Mesenchymal stem cell (in vitro differentiated cells and primary cell): Measurements from ENCODE around the gene IL5RA.

Experiments
- DNase-seq: peaks from one replicate; pipeline ENCODE4 v3.0.0-alpha.2; 2013
- H2AFZ ChIP-seq: one replicate; pipeline ENCODE4 v1.6.1; 2013; ENCODE audit warnings: low read depth, mild to moderate bottlenecking, control low read depth, inconsistent platforms, low read length, moderate library complexity
- H2AK5ac ChIP-seq: 2 replicates; pipeline ENCODE4 v1.6.1; 2013; ENCODE audit warnings: low read length, moderate library complexity, mild to moderate bottlenecking, inconsistent platforms; ENCODE audit not compliant: severe bottlenecking
- H2BK120ac ChIP-seq: one replicate; pipeline ENCODE4 v1.6.1; 2013; ENCODE audit warnings: low read depth, mild to moderate bottlenecking, inconsistent platforms, low read length, moderate library complexity
- H2BK12ac ChIP-seq, 2 experiments: one replicate each; pipeline ENCODE4 v1.6.1; 2013; ENCODE audit warnings: inconsistent platforms in 2 of 2, low read length in 2 of 2, mild to moderate bottlenecking in 2 of 2, moderate library complexity in 2 of 2, control low read depth in 1 of 2
- H2BK15ac ChIP-seq: one replicate; pipeline ENCODE4 v1.6.1; 2013; ENCODE audit warnings: mild to moderate bottlenecking, low read depth, inconsistent platforms; ENCODE audit not compliant: poor library complexity, severe bottlenecking
- H2BK5ac ChIP-seq: 2 replicates; pipeline ENCODE4 v1.6.1; 2013; ENCODE audit warnings: low read depth, mild to moderate bottlenecking, low read length, control low read depth, inconsistent platforms; ENCODE audit not compliant: poor library complexity, severe bottlenecking
- H3K14ac ChIP-seq, 2 experiments: one replicate each; pipeline ENCODE4 v1.6.1; 2013; ENCODE audit warnings: inconsistent platforms in 2 of 2, low read length in 2 of 2, control low read depth in 1 of 2, mild to moderate bottlenecking in 1 of 2, moderate library complexity in 1 of 2
- H3K18ac ChIP-seq, 2 experiments: one replicate each; pipeline ENCODE4 v1.6.1; 2013; ENCODE audit warnings: inconsistent platforms in 2 of 2, low read length in 2 of 2, control low read depth in 1 of 2, low read depth in 1 of 2, mild to moderate bottlenecking in 1 of 2
- H3K23ac ChIP-seq, 2 experiments: one replicate each; pipeline ENCODE4 v1.6.1; 2013; ENCODE audit warnings: inconsistent platforms in 2 of 2, low read length in 2 of 2, mild to moderate bottlenecking in 2 of 2, moderate library complexity in 2 of 2, control low read depth in 1 of 2
- H3K27ac ChIP-seq: 2 replicates; pipeline ENCODE4 v1.5.1; 2013; ENCODE audit warnings: mild to moderate bottlenecking, moderate library complexity, low read length, control low read depth, inconsistent platforms; ENCODE audit not compliant: poor library complexity, severe bottlenecking
- H3K27me3 ChIP-seq, 2 experiments: 2 replicates each; pipeline versions ENCODE4 v1.6.1 to v1.7.0; 2013; ENCODE audit warnings: low read length in 2 of 2, mild to moderate bottlenecking in 2 of 2, moderate library complexity in 2 of 2, control low read depth in 1 of 2, inconsistent platforms in 1 of 2; ENCODE audit not compliant: control insufficient read depth in 1 of 2, insufficient read depth in 1 of 2
- H3K36me3 ChIP-seq, 2 experiments: 2 replicates each; pipeline versions ENCODE4 v1.6.1 to v1.7.0; 2013; ENCODE audit warnings: low read length in 2 of 2, control low read depth in 1 of 2, inconsistent platforms in 1 of 2, low read depth in 1 of 2, mild to moderate bottlenecking in 1 of 2; ENCODE audit not compliant: insufficient read depth in 2 of 2, control insufficient read depth in 1 of 2
- H3K4ac ChIP-seq, 2 experiments: one replicate each; pipeline ENCODE4 v1.6.1; 2013; ENCODE audit warnings: inconsistent platforms in 2 of 2, low read length in 2 of 2, mild to moderate bottlenecking in 2 of 2, moderate library complexity in 2 of 2, control low read depth in 1 of 2, low read depth in 1 of 2
- H3K4me1 ChIP-seq: 2 replicates; pipeline ENCODE4 v1.6.1; 2013; ENCODE audit warnings: low read depth, low read length, control low read depth; ENCODE audit not compliant: control insufficient read depth, insufficient read depth
- H3K4me2 ChIP-seq: 2 replicates; pipeline ENCODE4 v1.6.1; 2013; ENCODE audit warnings: low read length, mild to moderate bottlenecking, inconsistent platforms; ENCODE audit not compliant: poor library complexity, severe bottlenecking
- H3K4me3 ChIP-seq, 2 experiments: 2 replicates each; pipeline versions ENCODE4 v1.5.1 to v1.7.0; 2013; ENCODE audit warnings: low read length in 2 of 2, mild to moderate bottlenecking in 2 of 2, control low read depth in 1 of 2, low read depth in 1 of 2; ENCODE audit not compliant: insufficient read depth in 1 of 2
- H3K79me1 ChIP-seq: replicated peaks from 2 replicates; pipeline ENCODE4 v1.6.1; 2013; ENCODE audit warnings: mild to moderate bottlenecking, control low read depth, low read length, inconsistent platforms; ENCODE audit not compliant: poor library complexity, severe bottlenecking
- H3K9ac ChIP-seq: 2 replicates; pipeline ENCODE4 v1.7.0; 2013; ENCODE audit warnings: mild to moderate bottlenecking, low read length, moderate library complexity
- H3K9me3 ChIP-seq: 2 replicates; pipeline ENCODE4 v1.7.0; 2013; ENCODE audit warnings: mild to moderate bottlenecking, low read length; ENCODE audit not compliant: control insufficient read depth
- H4K8ac ChIP-seq: one replicate; pipeline ENCODE4 v1.6.1; 2013; ENCODE audit warnings: inconsistent platforms, mild to moderate bottlenecking, low read length, moderate library complexity
- H4K91ac ChIP-seq: one replicate; pipeline ENCODE4 v1.6.1; 2013; ENCODE audit warnings: mild to moderate bottlenecking, low read length, inconsistent platforms
- WGBS: methylation state at CpG from one replicate; pipeline ENCODE4 v1.1.7; 2013; ENCODE audit warnings: mixed read lengths; 5-methylcytosine and 5-hydroxymethylcytosine counted together

IL5RA gene

DNA sequence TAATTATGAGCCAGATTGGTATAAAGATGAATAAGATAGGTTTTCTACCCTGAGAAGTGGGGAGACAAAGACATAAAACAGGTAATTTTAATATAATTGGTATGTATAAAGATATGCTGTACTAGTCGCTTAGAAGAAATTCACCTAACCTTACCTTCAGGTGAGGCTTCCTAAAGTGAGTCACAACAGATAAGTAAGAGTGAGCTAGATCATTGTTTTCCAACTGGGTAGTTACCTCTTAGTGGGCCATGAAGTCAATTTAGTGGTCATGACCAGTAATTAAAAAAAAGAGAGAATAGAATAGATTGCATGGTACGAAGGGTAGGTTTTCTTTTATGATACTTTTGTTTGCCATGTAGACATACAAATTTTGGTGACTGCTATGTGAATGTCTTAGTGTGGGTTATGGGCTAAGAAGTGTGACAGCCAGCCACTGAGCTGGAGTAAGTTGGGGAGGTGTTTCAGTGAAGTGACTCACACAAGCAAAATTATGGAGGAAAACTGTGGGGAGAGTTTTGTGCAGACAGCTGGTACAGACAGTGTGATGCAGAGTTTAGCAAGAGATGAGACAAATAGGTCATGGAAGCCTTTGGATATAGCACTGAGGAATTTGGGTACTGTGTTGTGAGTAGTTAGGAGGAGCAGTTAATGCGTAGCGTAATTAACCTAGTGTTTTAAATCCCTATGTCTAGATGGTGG, 24.7 kb upstream of the IL5RA start:
- WGBS, result over 99% methylated on average over 4 of the region's 4 CpGs
- no peak overlapping the region for H2AFZ ChIP-seq
- no peak overlapping the region for H4K8ac ChIP-seq

DNA sequence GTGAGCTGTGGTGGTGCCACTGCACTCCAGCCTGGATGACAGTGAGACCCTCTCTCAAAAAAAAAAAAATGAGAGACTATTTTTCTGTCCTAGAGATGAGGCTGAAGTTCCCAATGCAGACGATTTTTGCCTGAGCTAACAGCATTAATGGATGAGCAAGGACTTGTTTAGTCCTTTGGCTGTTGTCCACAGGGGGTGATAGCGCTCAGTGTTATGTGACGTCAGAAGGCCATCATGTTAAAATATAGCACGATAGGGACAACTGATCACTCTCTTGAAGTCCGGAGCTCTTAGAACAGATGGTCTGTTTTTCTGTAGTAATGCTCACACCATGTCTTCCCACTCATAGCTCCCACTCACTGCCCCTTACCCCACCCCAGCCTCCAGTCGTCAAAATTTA, 23.3 kb upstream of the IL5RA start:
- Histone ChIP-seq H2BK12ac (no peak overlapping the region), H2AFZ (no peak overlapping the region), H3K9me3 (no peaks in the 10 kb centered on the region), H3K36me3 (peaks cover 7 to 66% of the 10 kb centered on the region in 2 experiments), H3K23ac (no peak overlapping the region), H4K8ac (no peak overlapping the region), H3K4me3 (no peak overlapping the region), H3K4me1 (no peaks in the 10 kb centered on the region), H3K4me2 (no peak overlapping the region), H3K79me1 (peaks cover 12% of the 10 kb centered on the region), H4K91ac (no peak overlapping the region), H2AK5ac (no peak overlapping the region), H3K27ac (no peak overlapping the region), H2BK15ac (no peak overlapping the region), H3K27me3 (no peaks in the 10 kb centered on the region), H2BK5ac (no peak overlapping the region), H2BK120ac (no peak overlapping the region), H3K14ac (no peak overlapping the region), H3K9ac (no peak overlapping the region), H3K4ac (no peak overlapping the region), H3K18ac (no peak overlapping the region)
- DNase-seq, result no peak
- WGBS, result 96% methylated on average over 5 of the region's 6 CpGs

More for the DNA sequence above, 24.7 kb upstream of the IL5RA start:
- Histone ChIP-seq H3K18ac (no peak overlapping the region), H3K9me3 (no peaks in the 10 kb centered on the region), H3K4me2 (no peak overlapping the region), H3K14ac (no peak overlapping the region), H3K4me1 (no peaks in the 10 kb centered on the region), H2BK15ac (no peak overlapping the region), H3K4ac (no peak overlapping the region), H4K91ac (no peak overlapping the region), H3K27ac (no peak overlapping the region), H2BK5ac (no peak overlapping the region), H3K23ac (no peak overlapping the region), H3K36me3 (peaks cover 10 to 66% of the 10 kb centered on the region in 2 experiments), H3K4me3 (no peak overlapping the region), H3K9ac (no peak overlapping the region), H3K79me1 (peaks cover 16% of the 10 kb centered on the region), H3K27me3 (no peaks in the 10 kb centered on the region), H2AK5ac (no peak overlapping the region), H2BK12ac (no peak overlapping the region), H2BK120ac (no peak overlapping the region)
- peak; percentile 48 for DNase-seq

DNA sequence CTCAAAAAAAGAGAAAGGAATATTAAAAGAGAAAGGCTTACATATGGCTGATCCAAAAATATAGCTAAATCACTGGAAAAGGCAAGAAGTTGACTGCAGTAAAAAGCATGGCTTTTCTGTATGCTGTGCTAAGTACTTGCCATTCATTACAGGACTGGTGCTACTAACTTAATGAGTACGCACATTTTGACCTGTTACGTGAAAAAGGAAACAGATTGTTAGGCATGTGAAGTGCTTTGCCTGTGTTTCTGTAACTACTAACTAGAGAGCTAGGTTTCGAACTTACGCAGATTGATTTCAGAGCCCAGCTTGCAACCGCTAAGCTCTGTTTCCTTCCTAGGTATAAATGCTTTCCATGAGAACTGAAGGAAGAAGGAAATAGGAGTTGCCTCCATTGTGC, 19.4 kb upstream of the IL5RA start:
- H3K18ac ChIP-seq, result no peak overlapping the region
- no peak for DNase-seq
- H3K4me1 ChIP-seq, result peaks cover 2% of the 10 kb centered on the region
- WGBS, result 77% methylated on average over 5 of the region's 5 CpGs
- H2BK12ac ChIP-seq, result no peak overlapping the region
- H3K27ac ChIP-seq, result no peak overlapping the region
- H3K4me3 ChIP-seq, result no peak overlapping the region
- H3K9me3 ChIP-seq, result no peaks in the 10 kb centered on the region
- H3K36me3 ChIP-seq, result peaks cover 7 to 47% of the 10 kb centered on the region in 2 experiments
- H4K8ac ChIP-seq, result no peak overlapping the region
- H3K4me2 ChIP-seq, result no peak overlapping the region
- H2BK15ac ChIP-seq, result no peak overlapping the region
- H2AK5ac ChIP-seq, result no peak overlapping the region
- H3K9ac ChIP-seq, result no peak overlapping the region
- no peak overlapping the region for H3K23ac ChIP-seq
- no peak overlapping the region for H4K91ac ChIP-seq
- no peak overlapping the region for H3K4ac ChIP-seq
- H2AFZ ChIP-seq, result no peak overlapping the region
- H3K79me1 ChIP-seq, result peaks cover 7% of the 10 kb centered on the region
- no peaks in the 10 kb centered on the region for H3K27me3 ChIP-seq
- no peak overlapping the region for H2BK120ac ChIP-seq
- H2BK5ac ChIP-seq, result no peak overlapping the region
- no peak overlapping the region for H3K14ac ChIP-seq

DNA sequence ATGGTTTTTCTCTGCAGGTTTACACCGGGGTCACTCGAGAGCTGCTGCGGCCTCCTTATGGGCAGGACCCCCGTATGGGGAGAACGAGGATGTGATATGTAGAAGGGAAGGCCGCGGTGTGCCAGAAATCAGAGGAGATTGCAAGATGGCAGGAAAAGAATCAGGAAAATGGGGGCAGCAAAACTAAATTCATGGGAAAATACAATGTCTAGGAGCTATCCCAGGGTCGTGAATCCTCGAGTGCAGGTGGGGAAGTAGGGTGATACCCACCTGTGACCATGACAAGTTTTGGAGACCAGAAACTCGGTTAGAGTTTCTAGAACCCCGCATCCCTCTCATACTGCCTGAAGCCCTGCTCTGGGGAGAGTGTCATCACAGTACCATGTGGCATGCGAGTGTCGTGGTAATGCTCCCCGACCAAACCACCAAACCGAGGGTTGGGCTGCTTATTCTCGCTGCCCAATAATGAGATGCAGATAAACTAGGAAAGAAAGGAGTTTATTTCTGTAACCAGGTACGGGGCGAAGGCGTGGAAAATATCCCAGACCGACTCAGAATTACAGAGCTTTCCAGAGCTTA, 17.3 kb upstream of the IL5RA start:
- peaks cover 2% of the 10 kb centered on the region for H3K4me1 ChIP-seq
- H3K9ac ChIP-seq, result peak overlapping the region; percentile 100
- peaks cover 7 to 28% of the 10 kb centered on the region in 2 experiments for H3K36me3 ChIP-seq
- H3K4me2 ChIP-seq, result peak overlapping the region; percentile 49
- DNase-seq, result peak; percentile 31
- H3K23ac ChIP-seq, result no peak overlapping the region
- no peak overlapping the region for H2BK120ac ChIP-seq
- no peak overlapping the region for H2AK5ac ChIP-seq
- peak overlapping the region; percentile 91 for H2AFZ ChIP-seq
- H4K91ac ChIP-seq, result peak overlapping the region; percentile 96
- H3K14ac ChIP-seq, result no peak overlapping the region
- no peak overlapping the region for H2BK12ac ChIP-seq
- H3K4me3 ChIP-seq, result peak overlapping the region; percentile 95 to 97
- H3K27me3 ChIP-seq, result no peaks in the 10 kb centered on the region
- no peak overlapping the region for H2BK5ac ChIP-seq
- H3K18ac ChIP-seq, result peak overlapping the region; percentile 99
- peak overlapping the region; percentile 84 to 91 for H3K4ac ChIP-seq
- peaks cover 2% of the 10 kb centered on the region for H3K79me1 ChIP-seq
- H3K9me3 ChIP-seq, result no peaks in the 10 kb centered on the region
- no peak overlapping the region for H2BK15ac ChIP-seq
- no peak overlapping the region for H4K8ac ChIP-seq
- peak overlapping the region; percentile 89 for H3K27ac ChIP-seq
- 39% methylated on average over 19 of the region's 20 CpGs for WGBS
